Activated CD8-positive, alpha-beta memory T cell treated with anti-CD3 and anti-CD28 coated beads, Interleukin-2, amount 50 U/mL, for 24 hours (primary cell): ENCODE results near the gene RFK.

Source experiments
- DNase-seq: peaks from one replicate; pipeline ENCODE4 v3.0.0-alpha.2; 2020; ENCODE audit errors: extremely low read depth

RFK gene

GRCh38 chr9:76412638-76413037 is 18.4 kb upstream of the RFK start:
- DNase-seq: no peak

GRCh38 chr9:76405868-76406267 is 11.6 kb upstream of the RFK start:
- no peak for DNase-seq

GRCh38 chr9:76405340-76405739 is 11.1 kb upstream of the RFK start:
- DNase-seq: no peak

DNA sequence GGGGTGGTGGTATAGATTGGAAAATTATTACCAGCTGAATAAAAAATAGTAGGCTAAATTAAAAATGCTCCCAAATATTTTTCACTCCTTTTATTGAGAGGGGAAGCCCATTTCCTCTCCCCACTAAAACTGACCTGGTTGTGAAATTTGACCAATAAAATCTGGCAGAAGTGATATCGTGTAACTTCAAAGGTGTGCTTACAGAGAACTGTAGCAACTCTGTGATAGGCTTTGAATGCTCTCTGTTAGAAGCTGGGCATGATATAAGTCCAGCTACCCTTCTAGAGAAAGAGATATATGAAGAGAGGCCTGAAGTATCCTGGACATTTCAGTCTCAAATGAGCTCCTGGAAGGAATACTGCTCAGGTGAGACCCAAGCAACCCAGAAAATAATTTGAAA is 10.2 kb upstream of the RFK start:
- DNase-seq: no peak

DNA sequence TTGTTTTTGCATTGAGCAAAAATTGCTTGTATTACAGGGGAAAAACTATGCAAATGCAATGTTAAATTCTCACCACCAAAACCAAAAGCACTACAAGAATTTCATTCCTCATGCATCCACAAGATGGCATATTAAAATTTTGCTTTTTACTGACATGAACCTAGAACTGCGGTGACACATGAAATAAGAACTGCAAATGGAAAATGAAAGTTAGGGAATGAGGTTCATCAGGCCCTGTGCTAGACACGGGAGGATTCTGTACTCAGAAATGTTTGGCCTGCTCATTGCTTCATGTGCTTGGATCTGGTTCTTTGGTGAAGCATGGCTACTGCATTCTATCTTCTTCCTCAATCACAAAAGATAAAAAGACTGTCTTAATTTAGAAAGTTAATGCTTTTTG is 9.1 kb upstream of the RFK start:
- no peak for DNase-seq

DNA sequence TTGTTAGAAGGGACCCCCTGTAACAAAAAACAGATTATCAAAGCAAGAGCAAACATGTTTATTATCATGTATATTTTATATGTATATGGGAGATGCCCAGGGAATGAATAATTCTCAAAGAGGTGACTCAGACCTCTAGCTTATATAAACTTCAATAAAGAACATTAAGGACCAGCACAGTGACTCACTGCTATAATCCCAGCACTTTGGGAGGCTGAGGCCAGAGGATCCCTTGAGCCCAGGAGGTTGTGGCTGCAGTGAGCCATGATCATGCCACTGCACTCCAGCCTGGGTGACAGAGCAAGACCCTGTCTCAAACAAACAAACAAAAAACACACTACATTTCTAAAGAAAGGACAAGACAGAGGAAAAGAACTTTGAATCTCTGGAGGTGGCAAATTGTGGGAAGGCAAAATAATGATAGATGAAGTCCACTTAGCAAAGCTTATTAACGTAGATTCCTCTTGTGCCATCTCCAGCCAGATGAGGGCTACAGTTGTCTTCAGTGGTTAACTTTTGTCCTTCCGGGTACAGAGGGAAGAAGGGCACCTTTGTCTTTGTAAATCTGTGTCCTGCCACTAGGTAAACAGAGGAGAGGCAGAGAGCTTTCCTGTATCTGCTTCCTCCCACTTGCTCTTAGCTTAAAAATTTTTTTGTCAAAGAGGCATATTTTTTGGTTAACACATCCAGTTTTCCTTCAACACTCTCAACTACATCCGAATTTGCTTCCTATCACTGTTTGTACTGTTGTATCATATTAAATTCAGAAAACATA is 7.5 kb upstream of the RFK start:
- no peak for DNase-seq

- DNase-seq: no peak
These were observed 7.0 kb upstream of the RFK start for GRCh38 chr9:76401176-76401575.

- no peak for DNase-seq
These were observed 6.4 kb upstream of the RFK start for GRCh38 chr9:76400534-76401096.

- DNase-seq: no peak
These were observed 5.6 kb upstream of the RFK start for GRCh38 chr9:76399856-76400255.

- DNase-seq: no peak
These were observed 2.4 kb upstream of the RFK start for GRCh38 chr9:76396597-76396996.

- DNase-seq: no peak
These were observed 1.9 kb upstream of the RFK start for GRCh38 chr9:76396144-76396543.

DNA sequence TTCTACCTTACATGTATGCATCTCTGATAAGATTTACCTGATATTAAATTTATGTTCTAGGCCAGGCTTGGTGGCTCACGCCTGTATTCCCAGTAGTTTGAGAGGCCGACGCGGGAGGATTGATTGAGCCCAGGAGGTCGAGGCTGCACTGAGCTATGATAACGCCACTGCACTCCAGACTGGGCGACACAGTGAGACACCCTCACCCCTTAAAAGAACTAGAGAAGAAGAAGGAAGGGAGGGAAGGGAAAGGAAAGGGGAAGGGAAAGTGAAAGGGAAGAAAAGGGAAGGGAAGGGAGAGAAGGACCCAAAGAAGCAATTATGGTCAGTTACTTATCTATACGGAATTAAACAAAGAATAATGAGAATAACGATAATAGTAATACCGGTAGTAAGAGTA is 1.2 kb upstream of the RFK start:
- no peak for DNase-seq

DNA sequence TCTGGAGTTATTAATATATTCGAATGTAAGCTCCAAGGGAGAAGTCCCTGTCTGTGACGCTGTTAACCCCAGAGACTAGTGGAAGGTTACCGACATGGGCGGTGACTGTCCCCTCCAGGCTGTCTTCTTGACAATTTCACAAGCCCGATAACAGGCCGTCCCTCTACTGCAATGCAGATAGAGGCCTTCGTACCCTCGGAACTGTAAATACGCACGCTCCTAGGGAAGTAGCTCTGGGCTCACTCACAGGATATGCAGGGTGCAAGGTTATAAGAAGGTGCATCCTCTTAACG is 680 bp upstream of the RFK start:
- DNase-seq: no peak

GRCh38 chr9:76390656-76391055 is 3.6 kb downstream of the RFK start:
- DNase-seq: no peak

- no peak for DNase-seq
These were observed 14.7 kb downstream of the RFK start for GRCh38 chr9:76379494-76379893.

- DNase-seq: no peak
These were observed 15.7 kb downstream of the RFK start for GRCh38 chr9:76378367-76379073.

- no peak for DNase-seq
These were observed 16.4 kb downstream of the RFK start for GRCh38 chr9:76377791-76378190.

- no peak for DNase-seq
These were observed 19.3 kb downstream of the RFK start for GRCh38 chr9:76374783-76375559.

GRCh38 chr9:76373784-76374474 is 20.3 kb downstream of the RFK start:
- DNase-seq: no peak

- DNase-seq: no peak
These were observed 20.9 kb downstream of the RFK start for GRCh38 chr9:76373173-76373783.

DNA sequence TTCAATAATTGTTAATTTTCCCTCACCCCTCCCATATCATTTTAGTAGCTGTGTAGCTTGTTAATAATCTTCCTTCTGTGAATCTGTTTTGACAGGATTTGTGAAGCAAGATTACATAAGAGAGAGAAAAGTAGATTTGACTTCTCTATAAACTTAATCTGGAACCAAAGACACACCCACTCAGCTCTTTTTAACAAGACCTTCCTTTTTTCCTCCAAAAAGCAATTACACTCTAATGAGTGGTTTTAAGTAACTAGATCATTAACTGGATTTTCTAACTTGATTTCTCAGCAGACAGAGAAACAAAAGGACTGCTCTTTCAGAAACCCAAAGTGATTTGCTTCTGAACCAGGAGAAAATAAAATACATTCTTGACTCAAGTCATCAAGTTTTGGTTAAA is 21.9 kb downstream of the RFK start:
- no peak for DNase-seq

DNA sequence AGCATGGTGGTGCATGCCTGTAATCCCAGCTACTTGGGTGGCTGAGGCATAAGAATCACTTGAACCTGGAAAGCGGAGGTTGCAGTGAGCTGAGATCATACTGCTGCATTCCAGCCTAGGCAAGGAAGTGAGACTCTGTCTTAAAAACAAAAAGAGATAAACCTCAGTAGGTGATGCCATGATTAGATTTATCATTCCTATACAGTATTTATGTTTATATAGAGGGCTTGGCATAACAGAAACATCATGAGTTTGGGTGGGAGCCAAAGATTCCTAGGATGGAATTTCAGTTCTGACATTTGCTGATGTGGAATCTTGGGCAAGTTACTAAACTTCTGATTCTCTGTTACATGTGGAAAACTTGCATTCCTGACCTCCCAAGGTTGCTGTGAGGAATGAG is 22.3 kb downstream of the RFK start:
- no peak for DNase-seq
